GM20431 (cell line): ENCODE data around the gene PFKL.

Experiments
- in situ Hi-C: fragments of 300-500 bp; cut with MseI, MboI; formaldehyde crosslinking; loops from one replicate; pipeline ENCODE4 v1.15.0; 2020; ENCODE audit warnings: low sequenced_read_pairs; ENCODE audit not compliant: unreplicated experiment

PFKL gene

DNA sequence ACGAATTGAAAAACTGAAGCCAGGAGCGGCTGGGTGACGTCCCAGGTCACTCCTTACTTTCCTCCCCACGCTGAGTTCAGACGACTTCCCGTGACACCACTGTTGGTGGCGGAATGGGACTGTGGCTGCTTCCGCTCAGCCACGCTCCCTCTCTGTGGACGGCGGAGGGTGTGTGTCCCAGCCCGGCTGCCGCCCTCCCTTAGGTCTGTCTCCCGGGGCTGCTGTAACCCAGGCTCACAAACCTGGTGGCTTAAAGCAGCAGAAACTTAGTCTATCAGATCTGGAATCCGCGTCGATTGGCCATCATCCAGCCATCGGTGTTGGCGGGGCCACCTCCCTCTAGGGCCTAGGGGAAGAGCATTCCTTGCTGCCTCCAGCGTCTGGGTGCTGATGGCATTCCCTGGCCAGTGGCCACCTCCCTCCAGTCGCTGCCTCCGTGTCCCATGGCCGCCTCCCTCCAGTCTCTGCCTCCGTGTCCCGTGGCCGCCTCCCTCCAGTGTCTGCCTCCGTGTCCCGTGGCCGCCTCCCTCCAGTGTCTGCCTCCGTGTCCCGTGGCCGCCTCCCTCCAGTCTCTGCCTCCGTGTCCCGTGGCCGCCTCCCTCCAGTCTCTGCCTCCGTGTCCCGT is 71.0 kb downstream of the PFKL start:
- in situ Hi-C loops = no loop called here

DNA sequence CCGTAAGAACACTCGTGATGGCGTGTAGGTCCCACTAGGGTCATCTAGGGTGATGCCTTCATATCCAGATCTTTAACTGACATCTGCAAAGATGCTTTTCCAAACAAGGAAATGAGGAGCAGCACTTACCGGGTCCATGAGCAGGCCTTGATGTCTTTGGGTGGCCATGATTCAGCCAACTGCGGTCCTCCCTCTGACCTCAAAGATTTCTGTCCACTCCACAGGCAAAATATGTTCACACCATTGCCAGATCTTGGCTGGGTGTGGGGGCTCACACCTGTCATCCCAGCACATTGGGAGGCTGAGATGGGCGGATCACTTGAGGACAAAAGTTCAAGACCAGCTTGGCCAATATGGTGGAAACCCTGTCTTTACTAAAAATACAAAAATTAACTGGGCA is 71.7 kb downstream of the PFKL start:
- in situ Hi-C loops = no loop called here

DNA sequence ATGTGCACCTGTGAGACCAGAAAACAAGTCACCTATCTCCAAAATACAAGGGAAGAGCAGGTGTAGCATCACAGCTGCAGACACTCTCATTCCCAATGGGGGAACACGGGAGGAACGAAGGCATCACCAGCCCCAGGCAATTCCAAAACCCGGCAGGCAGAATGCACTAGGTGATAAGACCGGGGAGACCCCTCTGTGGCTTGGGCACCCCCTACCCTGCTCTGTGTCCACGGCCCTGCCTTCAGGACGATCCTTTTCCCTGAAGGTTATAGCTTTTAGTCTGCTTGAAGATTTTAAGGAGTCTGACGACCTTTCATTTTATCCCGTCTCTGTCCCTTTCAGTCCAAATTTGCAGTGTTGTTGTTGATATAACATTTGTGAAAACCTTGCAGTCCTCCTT is 72.8 kb downstream of the PFKL start:
- in situ Hi-C loops = no loop called here

DNA sequence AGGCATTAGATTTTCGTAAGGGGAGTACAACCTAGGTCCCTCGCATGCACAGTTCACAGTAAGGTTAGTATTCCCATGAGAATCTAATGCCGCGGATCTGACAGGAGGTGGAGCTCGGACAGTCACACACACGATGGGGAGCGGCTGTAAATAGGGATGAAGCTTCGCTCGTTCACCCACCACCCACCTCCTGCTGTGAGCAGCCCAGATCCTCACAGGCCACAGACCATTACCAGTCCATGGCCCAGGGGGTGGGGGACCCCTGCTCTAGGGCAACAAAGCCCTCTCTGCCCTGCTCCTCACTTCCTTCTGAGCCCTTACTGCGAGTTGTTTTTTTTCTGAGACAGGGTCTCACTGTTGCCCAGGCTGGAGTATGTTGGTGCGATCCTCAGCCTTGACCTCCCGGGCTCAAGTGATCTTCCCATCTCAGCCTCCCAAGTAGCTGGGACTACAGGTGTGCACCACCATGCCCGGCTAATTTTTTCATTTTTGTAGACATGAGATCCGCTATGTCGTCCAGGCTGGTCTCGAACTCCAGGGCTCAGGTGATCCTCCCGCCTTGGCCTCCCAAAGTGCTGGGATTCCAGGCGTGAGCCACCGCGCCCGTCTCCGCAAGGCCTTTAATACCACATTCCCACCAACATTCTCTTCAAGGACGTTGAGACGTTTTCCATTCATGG is 74.9 kb downstream of the PFKL start:
- in situ Hi-C loops = no loop called here

DNA sequence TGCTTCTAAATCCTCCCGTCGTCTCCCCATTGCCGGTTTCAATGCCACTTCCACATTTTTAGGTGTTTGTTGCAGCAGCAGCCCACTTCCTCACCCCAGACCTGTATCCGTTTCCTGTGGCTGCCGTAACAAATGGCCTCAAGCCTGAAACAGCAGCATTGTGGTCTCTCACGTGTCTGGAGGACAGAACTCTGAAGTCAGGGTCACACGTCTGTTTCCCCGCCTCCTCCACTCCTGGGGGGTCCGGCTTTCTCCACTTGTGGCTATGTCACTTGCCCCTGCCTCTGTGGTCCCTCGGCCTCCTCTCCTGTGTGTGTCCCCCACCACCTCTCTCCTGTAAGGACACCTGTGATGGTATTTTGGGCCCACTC is 75.4 kb downstream of the PFKL start:
- in situ Hi-C loops = no loop called here

DNA sequence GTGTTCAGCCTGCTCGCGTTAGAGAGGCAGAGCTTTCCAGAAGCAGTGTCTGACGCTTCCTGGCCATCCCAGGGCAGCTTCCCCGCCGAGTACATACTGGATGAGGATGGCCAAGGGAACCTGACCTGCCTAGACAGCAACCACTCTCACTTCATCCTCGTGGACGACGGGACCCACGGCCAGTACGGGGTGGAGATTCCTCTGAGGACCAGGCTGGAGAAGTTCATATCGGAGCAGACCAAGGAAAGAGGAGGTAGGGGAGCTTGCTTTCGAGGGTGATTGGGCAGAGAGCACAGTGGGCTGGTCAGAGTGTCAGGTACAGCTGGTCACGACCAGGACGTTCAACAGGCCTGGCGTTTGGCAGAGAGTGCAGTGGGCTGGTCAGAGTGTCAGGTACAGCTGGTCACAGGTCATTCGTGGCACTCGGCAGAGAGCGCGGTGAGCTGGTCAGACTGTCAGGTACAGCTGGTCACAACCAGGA is 75.9 kb downstream of the PFKL start:
- in situ Hi-C loops = no loop called here

DNA sequence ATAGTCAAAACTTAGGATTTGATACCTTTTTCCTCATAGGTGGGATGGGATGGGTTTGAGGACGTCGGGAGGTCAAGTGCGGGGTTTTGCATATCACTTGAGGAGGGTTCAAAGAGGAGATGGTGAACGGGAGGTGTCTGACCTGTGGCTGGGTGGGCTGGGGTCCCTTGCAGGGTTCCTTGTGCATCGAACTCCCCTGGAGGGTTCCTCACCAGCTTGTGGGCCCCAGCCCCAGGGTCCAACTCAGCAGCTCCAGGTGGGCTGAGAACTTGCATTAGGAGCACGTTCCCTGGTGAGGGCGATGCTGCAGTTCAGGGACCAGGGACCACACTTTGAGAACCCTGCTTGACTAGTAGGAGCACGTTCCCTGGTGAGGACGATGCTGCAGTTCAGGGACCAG is 76.8 kb downstream of the PFKL start:
- in situ Hi-C loops = no loop called here
